Middle frontal gyrus (tissue), 1 donor: ENCODE measurements around the gene CDK4.
A peak's percentile ranks its signal among the peaks of the same experiment; 100 is the strongest.
"Not testable (repeated sequence)": the region's sequence is repeated elsewhere in the genome, so short reads cannot be mapped to it uniquely, and the experiment has no call there.

Experiments used
- DNase-seq: peaks from one replicate; pipeline ENCODE4 v3.0.0-alpha.2; 2015; ENCODE audit warnings: low spot score; ENCODE audit errors: extremely low spot score

CDK4 gene

GRCh38 chr12:57751788-57752667 lies at the start of gene CDK4:
CDK4 (minus strand) TSS chr12:57752310; CDS start chr12:57751717, 593 bp downstream.
- DNase-seq, result peak; percentile 100

- DNase-seq, result no peak
Observed at GRCh38 chr12:57800965-57801364, 48.9 kb upstream of the CDK4 start.

GRCh38 chr12:57797933-57798332 lies 45.8 kb upstream of the CDK4 start:
- no peak for DNase-seq

- no peak for DNase-seq
Observed at GRCh38 chr12:57796996-57797395, 44.9 kb upstream of the CDK4 start.

DNA sequence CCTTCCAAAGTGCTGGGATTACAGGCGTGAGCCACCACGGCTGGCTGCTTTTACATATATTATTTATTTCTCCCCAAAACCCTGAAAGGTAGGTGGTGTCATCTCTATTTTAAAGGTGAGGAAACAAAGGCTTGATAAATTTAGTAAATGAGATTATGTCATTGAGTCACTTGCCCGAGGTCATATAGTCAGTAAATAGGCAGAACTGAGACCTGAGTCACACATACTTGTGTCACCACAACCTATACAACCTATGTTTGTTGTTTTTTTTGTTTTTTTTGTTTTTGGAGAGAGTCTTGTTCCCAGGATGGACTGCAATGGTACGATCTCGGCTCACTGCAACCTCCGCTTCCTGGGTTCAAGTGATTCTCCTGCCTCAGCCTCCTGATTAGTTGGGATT lies 43.2 kb upstream of the CDK4 start:
- DNase-seq, result no peak

DNA sequence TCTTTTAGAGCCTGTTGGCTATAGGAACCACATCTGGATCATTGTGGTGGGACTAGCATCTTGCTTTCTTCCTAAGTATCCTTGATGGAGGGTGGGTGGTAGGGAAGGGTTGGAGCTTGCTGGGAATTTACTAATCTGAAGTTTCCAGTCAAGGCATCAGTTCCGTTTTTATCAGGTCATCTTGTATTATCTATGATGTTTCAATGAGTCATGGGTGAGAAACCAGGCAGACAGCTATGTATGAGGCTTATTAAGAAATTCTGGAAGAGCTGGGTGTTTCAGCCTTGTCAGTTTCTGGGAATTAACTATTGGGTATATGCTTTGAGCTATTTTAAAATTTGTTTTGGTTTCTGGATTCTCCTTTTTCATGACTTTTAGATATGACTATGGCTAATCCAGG lies 41.8 kb upstream of the CDK4 start:
- DNase-seq, result no peak

DNA sequence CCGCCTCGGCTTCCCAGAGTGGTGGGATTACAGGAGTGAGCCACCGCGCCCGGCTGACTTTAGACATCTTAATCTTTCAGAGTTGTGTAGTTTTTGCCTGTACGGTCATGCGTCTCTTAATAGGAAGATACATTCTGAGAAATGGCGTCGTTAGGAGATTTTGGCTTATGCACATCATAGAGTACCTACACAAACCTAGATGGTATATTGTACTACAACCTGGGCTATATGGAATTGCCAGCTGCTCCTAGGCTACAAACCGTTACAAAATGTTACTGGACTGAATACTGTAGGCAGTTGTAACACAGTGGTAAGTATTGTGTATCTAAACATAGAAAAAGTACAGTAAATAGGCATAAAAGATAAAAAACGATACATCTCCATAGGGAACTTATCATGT lies 31.8 kb upstream of the CDK4 start:
- DNase-seq, result no peak

- no peak for DNase-seq
Observed at GRCh38 chr12:57783466-57783801, 31.3 kb upstream of the CDK4 start.

DNA sequence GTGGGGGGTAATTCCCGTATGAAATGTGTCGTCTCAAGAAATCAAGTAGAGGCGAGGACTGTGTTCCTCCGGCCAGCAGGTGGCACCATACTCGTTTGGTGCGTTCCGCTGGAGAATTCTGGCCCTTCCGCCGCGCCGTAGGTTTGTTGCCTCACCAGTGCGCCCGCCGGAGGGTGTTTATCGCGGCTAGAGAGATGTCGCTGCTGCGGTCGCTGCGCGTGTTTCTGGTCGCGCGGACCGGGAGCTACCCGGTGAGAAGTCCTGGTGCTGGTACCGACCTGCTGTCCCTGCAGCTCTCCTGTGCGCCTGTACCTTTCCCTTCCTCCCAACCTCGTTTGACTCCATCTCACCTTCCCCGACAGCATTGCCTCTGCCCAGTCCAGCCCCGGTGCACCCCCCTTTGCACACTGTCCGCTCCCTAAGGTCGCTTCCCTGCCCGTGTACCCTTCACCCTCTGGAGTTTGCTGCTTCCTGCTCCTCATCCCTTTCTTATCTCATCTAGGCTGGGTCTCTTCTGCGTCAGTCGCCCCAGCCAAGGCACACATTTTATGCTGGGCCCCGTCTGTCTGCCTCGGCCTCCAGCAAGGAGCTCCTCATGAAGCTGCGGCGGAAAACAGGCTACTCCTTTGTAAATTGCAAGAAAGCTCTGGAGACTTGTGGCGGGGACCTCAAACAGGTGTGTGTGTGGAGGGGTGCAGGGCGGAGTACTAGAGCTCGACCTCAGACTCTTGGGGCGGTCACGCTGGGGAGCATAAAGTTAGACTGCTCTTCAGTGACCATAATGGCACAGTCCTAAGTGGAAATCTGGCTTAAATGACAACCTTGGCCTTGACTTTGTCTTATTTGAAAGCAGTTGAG lies 30.7 kb upstream of the CDK4 start, which contains the start of gene TSFM:
TSS of gene TSFM (plus strand) at position 180 of the 858 bp plus-strand sequence. CDS start at position 195, 15 bp downstream.
- DNase-seq, result peak; percentile 91

DNA sequence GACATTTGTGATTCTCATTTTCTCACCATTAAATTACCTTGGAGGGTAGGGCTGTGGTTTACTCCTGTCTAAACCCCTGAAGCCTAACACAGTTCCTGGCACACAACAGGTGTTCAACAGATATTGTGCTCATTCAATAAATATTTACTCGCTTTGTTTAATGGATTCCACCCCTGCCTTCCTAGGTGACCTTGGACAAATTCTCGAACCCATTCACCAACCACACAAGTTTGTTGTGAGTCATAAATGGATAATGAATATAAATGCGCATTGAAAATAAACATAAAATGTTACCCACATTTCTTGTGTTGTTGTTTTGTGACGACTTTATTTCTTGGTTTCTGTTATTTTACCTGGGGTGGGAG lies 30.1 kb upstream of the CDK4 start:
- DNase-seq, result no peak

DNA sequence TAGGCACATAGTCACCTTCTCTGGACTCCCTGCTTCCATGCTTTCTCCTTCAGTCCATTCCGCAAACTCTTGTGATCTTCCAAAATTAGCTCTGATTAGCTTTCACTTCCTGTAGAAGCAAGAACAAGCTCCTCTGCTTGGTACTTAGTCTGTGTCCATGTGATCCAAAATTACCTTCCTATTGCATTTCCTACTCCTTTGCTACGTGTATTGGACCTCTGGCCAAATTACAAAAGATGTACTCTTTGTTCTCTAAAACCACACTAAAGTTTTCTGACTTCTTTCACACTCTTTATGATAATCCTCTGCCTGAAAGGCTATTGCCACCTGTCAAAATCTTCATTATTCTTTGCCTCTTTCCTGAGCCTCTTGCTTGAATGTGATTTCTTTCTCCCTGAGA lies 29.7 kb upstream of the CDK4 start:
- DNase-seq, result no peak

DNA sequence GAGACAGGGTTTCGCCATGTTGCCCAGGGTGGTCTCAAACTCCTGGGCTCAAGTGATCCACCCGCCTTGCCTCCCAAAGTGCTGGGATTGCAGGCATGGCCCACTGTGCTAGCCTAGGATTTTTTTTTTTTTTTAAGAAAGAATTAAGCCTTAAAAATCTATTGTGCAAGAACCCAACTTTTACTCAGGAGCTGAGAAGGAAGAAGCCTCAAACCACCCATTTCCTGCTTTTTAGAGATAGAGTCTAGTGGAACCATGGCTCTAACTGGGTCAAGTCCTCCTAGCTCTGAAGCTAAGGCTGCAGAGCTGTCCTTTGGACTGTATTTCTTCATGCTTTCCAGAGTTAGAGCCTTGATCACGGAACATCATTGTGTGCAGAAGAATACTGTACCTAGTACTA lies 29.1 kb upstream of the CDK4 start:
- DNase-seq, result no peak

GRCh38 chr12:57780284-57780897 lies 28.3 kb upstream of the CDK4 start:
- no peak for DNase-seq

- DNase-seq, result no peak
Observed at GRCh38 chr12:57779736-57780135, 27.6 kb upstream of the CDK4 start.

DNA sequence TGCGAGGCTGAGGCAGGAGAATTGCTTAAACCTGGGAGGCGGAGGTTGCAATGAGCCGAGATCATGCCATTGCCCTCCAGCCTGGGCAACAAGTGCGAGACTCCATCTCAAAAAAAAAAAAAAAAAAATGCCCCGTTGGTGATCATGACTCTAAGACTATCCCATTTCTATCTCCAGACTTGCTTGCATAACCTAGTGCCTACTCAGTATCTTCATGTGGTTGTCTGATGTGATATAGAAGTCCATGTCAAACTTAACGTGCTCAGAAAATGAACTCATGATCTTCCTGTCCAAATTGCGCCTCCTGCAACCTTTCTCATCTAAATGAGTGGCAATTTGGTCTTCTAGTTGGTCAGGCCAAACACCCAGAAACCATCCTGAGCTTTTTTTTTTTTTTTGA lies 25.8 kb upstream of the CDK4 start:
- no peak for DNase-seq

DNA sequence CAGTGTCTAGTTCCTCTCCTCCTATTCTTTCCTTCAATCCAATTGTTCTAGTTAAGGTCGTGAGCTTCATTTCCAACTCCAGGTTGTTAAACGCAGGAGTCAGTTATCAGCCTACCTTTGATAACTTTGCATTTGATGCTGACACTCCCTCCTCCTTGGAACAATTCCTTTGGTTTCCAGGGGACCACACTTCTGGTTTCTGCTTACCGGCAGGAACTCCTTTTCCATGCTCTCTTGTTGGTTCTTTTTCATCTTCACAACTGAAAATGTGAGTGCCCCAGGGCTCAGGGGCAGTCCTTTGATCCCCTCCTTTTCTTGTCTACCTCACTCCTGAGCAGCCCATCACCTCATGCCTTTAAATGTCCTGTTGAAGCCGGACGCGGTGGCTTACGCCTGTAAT lies 25.3 kb upstream of the CDK4 start:
- DNase-seq, result no peak

DNA sequence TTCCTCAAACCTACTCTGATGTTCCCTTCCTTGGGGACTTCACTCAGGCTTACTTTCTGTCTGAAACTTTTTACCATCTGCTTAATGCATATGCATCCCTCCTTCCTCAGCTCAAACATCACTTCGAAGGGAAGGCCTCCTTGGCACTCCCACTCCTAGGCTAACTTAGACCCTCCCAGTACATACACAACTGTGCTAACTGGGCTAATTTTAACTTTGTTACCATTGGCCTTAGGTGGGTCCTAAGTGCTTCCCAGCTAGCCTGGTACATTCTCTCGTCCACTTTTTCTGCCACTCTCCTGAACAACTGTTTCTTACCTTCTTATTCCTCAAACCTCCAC lies 24.1 kb upstream of the CDK4 start:
- no peak for DNase-seq

GRCh38 chr12:57775563-57776246 lies 23.6 kb upstream of the CDK4 start:
- no peak for DNase-seq

DNA sequence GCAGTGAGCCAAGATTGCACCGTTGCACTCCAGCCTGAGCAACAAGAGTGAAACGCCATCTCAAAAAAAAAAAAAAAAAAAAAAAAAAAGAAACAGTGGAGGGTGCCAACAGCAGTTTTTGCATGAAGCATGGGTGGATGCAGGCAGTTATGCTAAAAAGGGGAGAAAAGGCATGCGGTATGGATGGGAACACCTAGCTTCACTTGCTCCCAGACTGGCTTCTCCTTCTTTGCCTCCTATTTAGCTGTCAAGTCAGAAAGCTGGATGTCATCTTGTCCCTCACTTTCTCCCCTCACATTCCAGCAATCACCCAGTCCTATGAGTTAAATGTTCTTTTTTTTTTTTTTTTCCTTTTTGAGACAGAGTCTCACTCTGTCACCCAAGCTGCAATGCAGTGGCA lies 22.9 kb upstream of the CDK4 start:
- DNase-seq, result no peak

DNA sequence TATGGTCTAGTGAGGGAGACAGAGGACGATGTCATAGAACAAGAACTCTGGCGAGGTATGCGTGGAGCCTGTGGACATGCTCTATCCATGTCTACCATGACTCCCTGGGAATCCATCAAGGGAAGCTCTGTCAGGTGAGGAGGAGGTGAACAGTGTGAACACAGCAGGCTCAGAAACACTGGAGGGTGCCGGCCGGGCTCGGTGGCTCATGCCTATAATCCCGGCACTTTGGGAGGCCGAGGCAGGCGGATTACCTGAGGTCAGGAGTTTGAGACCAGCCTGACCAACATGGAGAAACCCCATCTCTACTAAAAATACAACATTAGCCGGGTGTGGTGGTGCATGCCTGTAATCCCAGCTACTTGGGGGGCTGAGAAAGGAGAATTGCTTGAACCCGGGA lies 22.5 kb upstream of the CDK4 start:
- not testable (repeated sequence) for DNase-seq

- no peak for DNase-seq
Observed at GRCh38 chr12:57772429-57773322, 20.6 kb upstream of the CDK4 start, which contains the start of gene EEF1AKMT3. EEF1AKMT3 (plus strand) TSS chr12:57772614; CDS start chr12:57772725, 111 bp downstream.
